IMR-90 (cell line): Measurements from ENCODE around the gene EPS15. TPM values are rescaled to one million over a fixed set of nuclear protein-coding genes. Genes with fewer than 3 reads are reported as not detected.

ENCODE experiments used
- ATAC-seq: fragments of 200-7000 bp; cut with Tn5 transposase; 2 replicates; pipeline ENCODE4 v1.9.1; 2020; ENCODE audit warnings: low read depth, mild to moderate bottlenecking, moderate library complexity
- BruUV-seq: library from RNA; stranded (reverse); fragments of 400-500 nt; replicated peaks from 2 replicates; lab custom pipeline; 2021; lab: Mats Ljungman, UMichigan
- CTCF ChIA-PET: fragments of 300-600 bp; formaldehyde crosslinking; extraction: SDS; loops from one replicate; lab custom pipeline; 2021; ENCODE audit warnings: antibody characterized with exemption; lab: Yijun Ruan, JAX
- POLR2A ChIA-PET: fragments of 300-600 bp; sonication (Branson Sonifier 250); formaldehyde crosslinking; loops from one replicate; lab custom pipeline; 2022; ENCODE audit warnings: antibody characterized with exemption; ENCODE audit not compliant: unreplicated experiment; lab: Charles Lee
- DNase-seq: peaks from one replicate; pipeline ENCODE4 v3.0.0; 2013
- H2AFZ ChIP-seq: replicated peaks from 2 replicates; pipeline ENCODE3; 2013; ENCODE audit warnings: low read length, mild to moderate bottlenecking; ENCODE audit not compliant: poor library complexity
- H2AK5ac ChIP-seq: 2 replicates; pipeline ENCODE4 v1.6.1; 2013; ENCODE audit warnings: low read depth, low read length, inconsistent platforms
- H2AK9ac ChIP-seq: replicated peaks from 2 replicates; pipeline ENCODE3; 2013; ENCODE audit warnings: mild to moderate bottlenecking, low read depth, low read length, moderate library complexity; ENCODE audit not compliant: poor library complexity
- H2BK120ac ChIP-seq: 2 replicates; pipeline ENCODE4 v1.6.1; 2013; ENCODE audit warnings: low read depth, low read length, inconsistent platforms
- H2BK15ac ChIP-seq: 3 replicates; pipeline ENCODE4 v1.6.1; 2013; ENCODE audit warnings: low read depth, low read length, inconsistent platforms
- H2BK20ac ChIP-seq: 2 replicates; pipeline ENCODE4 v1.6.1; 2013; ENCODE audit warnings: low read depth, mild to moderate bottlenecking, inconsistent platforms, low read length, moderate library complexity
- H2BK5ac ChIP-seq: 2 replicates; pipeline ENCODE4 v1.6.1; 2013; ENCODE audit warnings: mild to moderate bottlenecking, low read depth, low read length, inconsistent platforms; ENCODE audit not compliant: poor library complexity, severe bottlenecking
- H3K14ac ChIP-seq: replicated peaks from 2 replicates; pipeline ENCODE4 v1.6.1; 2013; ENCODE audit warnings: low read depth, low read length, inconsistent platforms
- H3K18ac ChIP-seq: 2 replicates; pipeline ENCODE4 v1.6.1; 2013; ENCODE audit warnings: low read depth, low read length, control low read depth
- H3K23ac ChIP-seq: 2 replicates; pipeline ENCODE4 v1.6.1; 2013; ENCODE audit warnings: low read depth, low read length, inconsistent platforms
- H3K27ac ChIP-seq: 2 replicates; pipeline ENCODE4 v1.5.1; 2013; ENCODE audit warnings: mild to moderate bottlenecking, control low read depth, low read length; ENCODE audit not compliant: insufficient read depth
- H3K27me3 ChIP-seq: 2 replicates; pipeline ENCODE4 v1.6.1; 2013; ENCODE audit warnings: low read length; ENCODE audit not compliant: control insufficient read depth, insufficient read depth
- H3K36me3 ChIP-seq: 2 replicates; pipeline ENCODE4 v1.6.1; 2013; ENCODE audit warnings: low read length, mixed read lengths; ENCODE audit not compliant: control insufficient read depth, insufficient read depth
- H3K4ac ChIP-seq: 2 replicates; pipeline ENCODE4 v1.6.1; 2013; ENCODE audit warnings: low read depth, low read length, inconsistent platforms
- H3K4me1 ChIP-seq: 2 replicates; pipeline ENCODE4 v1.6.1; 2013; ENCODE audit warnings: low read length, mixed read lengths; ENCODE audit not compliant: control insufficient read depth, insufficient read depth
- H3K4me2 ChIP-seq: 2 replicates; pipeline ENCODE4 v1.6.1; 2013; ENCODE audit warnings: low read depth, mild to moderate bottlenecking, control low read depth, low read length, moderate library complexity
- H3K4me3 ChIP-seq: 2 replicates; pipeline ENCODE4 v1.5.1; 2013; ENCODE audit warnings: low read depth, mild to moderate bottlenecking, control low read depth, low read length, moderate library complexity; ENCODE audit not compliant: insufficient read depth
- H3K56ac ChIP-seq: 2 replicates; pipeline ENCODE4 v1.6.1; 2013; ENCODE audit warnings: low read length, inconsistent platforms; ENCODE audit not compliant: insufficient read depth; ENCODE audit errors: extremely low read depth
- H3K79me1 ChIP-seq, 2 experiments: 2 replicates each; pipeline ENCODE4 v1.6.1; 2013; ENCODE audit warnings: low read length in 2 of 2, inconsistent platforms in 1 of 2, low read depth in 1 of 2
- H3K9ac ChIP-seq: 2 replicates; pipeline ENCODE4 v1.6.1; 2013; ENCODE audit warnings: low read depth, low read length, control low read depth
- H3K9me1 ChIP-seq: 2 replicates; pipeline ENCODE4 v1.6.1; 2013; ENCODE audit warnings: low read length, inconsistent platforms; ENCODE audit not compliant: insufficient read depth
- H3K9me3 ChIP-seq: 2 replicates; pipeline ENCODE4 v1.6.1; 2013; ENCODE audit warnings: low read length; ENCODE audit not compliant: control insufficient read depth, insufficient read depth
- H4K20me1 ChIP-seq: 2 replicates; pipeline ENCODE4 v1.6.1; 2013; ENCODE audit warnings: low read length, inconsistent platforms; ENCODE audit not compliant: insufficient read depth
- H4K5ac ChIP-seq: 2 replicates; pipeline ENCODE4 v1.6.1; 2013; ENCODE audit warnings: mild to moderate bottlenecking, low read depth, low read length, control low read depth
- H4K8ac ChIP-seq, 2 experiments: 2 replicates each; pipeline ENCODE4 v1.6.1; 2013; ENCODE audit warnings: low read depth in 2 of 2, low read length in 2 of 2, control low read depth in 1 of 2, inconsistent platforms in 1 of 2
- H4K91ac ChIP-seq: 2 replicates; pipeline ENCODE4 v1.6.1; 2013; ENCODE audit warnings: low read depth, low read length, inconsistent platforms; ENCODE audit not compliant: insufficient read depth
- CEBPB ChIP-seq: IDR thresholded peaks from 2 replicates; pipeline ENCODE4 v1.6.1; 2012; ENCODE audit warnings: low read depth, low read length, improper control_type of control experiment
- POLR2A ChIP-seq: IDR thresholded peaks from 2 replicates; pipeline ENCODE4 v1.6.1; 2012; ENCODE audit warnings: mild to moderate bottlenecking, low read depth, low read length
- WGBS, 2 experiments: methylation state at CpG; one replicate each; pipeline versions ENCODE4 v1.1.5 to v1.1.7; 2013; ENCODE audit warnings: missing lambda C conversion rate in 2 of 2; ENCODE audit not compliant: insufficient read length in 1 of 2; ENCODE audit errors: extremely low coverage in 2 of 2; 5-methylcytosine and 5-hydroxymethylcytosine counted together
- dilution Hi-C: fragments of 300-500 bp; cut with HindIII; formaldehyde crosslinking; loops from one replicate; pipeline ENCODE4 v1.14.3; 2018; ENCODE audit warnings: low sequenced_read_pairs; ENCODE audit not compliant: unreplicated experiment
- in situ Hi-C: fragments of 300-500 bp; cut with MboI; formaldehyde crosslinking; loops from 3 replicates; pipeline ENCODE4 v1.14.3; 2019; ENCODE audit warnings: low sequenced_read_pairs, inconsistent platforms, mixed read lengths
- intact Hi-C: fragments of 100-400 bp; cut with micrococcal nuclease; formaldehyde crosslinking; loops from 2 replicates; pipeline ENCODE4 v1.10.0; 2022
- polyA plus RNA-seq, 3 experiments: library from polyadenylated mRNA; depleted of rRNA; stranded (reverse); fragments of >200 nt; gene quantifications; 2 replicates each; pipeline ENCODE4 v1.2.3, GENCODE V29; 2012; ENCODE audit warnings: low replicate concordance in 1 of 3
- total RNA-seq: library from RNA; depleted of rRNA; stranded (reverse); fragments of >200 nt; gene quantifications from 2 replicates; pipeline ENCODE4 v1.2.3, GENCODE V29; 2012

The EPS15 gene
- total and polyA plus RNA-seq, 2 of the 4 experiments (the other 2 are of a cell fraction) = 17.6 to 38.0 TPM

GRCh38 chr1:51499694-51500093 lies 19.4 kb downstream of the EPS15 start:
- no peaks in the 10 kb centered on the region for H3K4me1 ChIP-seq
- no peak overlapping the region for H3K9ac ChIP-seq
- intact Hi-C loops = no loop called here
- no peak overlapping the region for H2AK5ac ChIP-seq
- H2BK5ac ChIP-seq = no peak overlapping the region
- H3K9me1 ChIP-seq = 0 out of 2 replicates have a peak, but pooled peaks cover 3% of the 10 kb centered on the region
- DNase-seq (no peak), ATAC-seq (no peak)
- no peak overlapping the region for H3K56ac ChIP-seq
- in situ Hi-C loops = no loop called here
- H3K23ac ChIP-seq = no peak overlapping the region
- 0 out of 2 replicates have a peak, but pooled peaks cover 4% of the 10 kb centered on the region for H3K36me3 ChIP-seq
- H3K14ac ChIP-seq = no peak overlapping the region
- no CpG with 5 or more reads among the region's 2 CpGs for WGBS, 2 experiments
- no peak overlapping the region for H3K4ac ChIP-seq
- H4K8ac ChIP-seq = no peak overlapping the region
- CTCF ChIA-PET = no interaction called here
- H2BK15ac ChIP-seq = no peak overlapping the region
- no peak overlapping the region for H2BK20ac ChIP-seq
- no TSS peak for BruUV-seq
- H4K91ac ChIP-seq = no peak overlapping the region
- POLR2A ChIA-PET = no interaction called here
- H4K20me1 ChIP-seq = peaks cover 4% of the 10 kb centered on the region; the same call in 1 of the 2 replicates
- TF ChIP-seq CEBPB (peak; percentile 59), POLR2A (no peak)
- dilution Hi-C loops = no loop called here
- H3K9me3 ChIP-seq = no peaks in the 10 kb centered on the region
- no peak overlapping the region for H3K27ac ChIP-seq
- no peak overlapping the region for H2BK120ac ChIP-seq
- no peak overlapping the region for H3K4me2 ChIP-seq
- no peak overlapping the region for H3K4me3 ChIP-seq
- H3K79me1 ChIP-seq = peaks cover 20 to 43% of the 10 kb centered on the region in 2 experiments
- H4K5ac ChIP-seq = no peak overlapping the region
- no peak overlapping the region for H2AFZ ChIP-seq
- H3K18ac ChIP-seq = no peak overlapping the region
- H2AK9ac ChIP-seq = no peak overlapping the region
- no peaks in the 10 kb centered on the region for H3K27me3 ChIP-seq
